ENCODE results near the gene CNIH2. TPM values are rescaled to one million over a fixed set of nuclear protein-coding genes. Genes with fewer than 3 reads are reported as not detected.

The CNIH2 gene
- total RNA-seq, 1 donor from 2014 or later = 12.2 TPM

GRCh38 chr11:66274219-66274618, 3.8 kb upstream of the CNIH2 start:
- no peaks in the 10 kb centered on the region for H3K27me3 Mint-ChIP-seq (ENCODE audit: low read depth, unreplicated experiment)
- no peak overlapping the region for H3K4me2 ChIP-seq (ENCODE audit: low read length)
- H3K9me3 Mint-ChIP-seq (ENCODE audit: unreplicated experiment) = no peaks in the 10 kb centered on the region
- peaks cover 24% of the 10 kb centered on the region for H3K36me3 Mint-ChIP-seq (ENCODE audit: low read depth, unreplicated experiment)
- DNase-seq (ENCODE audit: low read depth) (no peak), FAIRE-seq (no peak)
- no peak overlapping the region for H3K4me3 Mint-ChIP-seq (ENCODE audit: unreplicated experiment)
- H3K36me3 ChIP-seq (ENCODE audit: insufficient read depth, low read length) = peaks cover 36% of the 10 kb centered on the region
- H3K4me3 ChIP-seq (ENCODE audit: insufficient read depth, low read depth, low read length) = no peak overlapping the region
- H3K79me2 ChIP-seq (ENCODE audit: insufficient read depth, low read length) = peaks cover 31% of the 10 kb centered on the region
- peaks cover 6% of the 10 kb centered on the region for H3K4me1 Mint-ChIP-seq (ENCODE audit: low read depth, unreplicated experiment)
- no peak overlapping the region for H3K27ac ChIP-seq (ENCODE audit: low read depth, low read length)
- H3K9me3 ChIP-seq (ENCODE audit: insufficient read depth, low read depth, low read length) = no peaks in the 10 kb centered on the region
- no peak overlapping the region for H3K27ac Mint-ChIP-seq (ENCODE audit: unreplicated experiment)
- no peaks in the 10 kb centered on the region for H3K27me3 ChIP-seq (ENCODE audit: insufficient read depth, low read length)
- peaks cover 64% of the 10 kb centered on the region for H4K20me1 ChIP-seq (ENCODE audit: insufficient read depth, low read length)
- no peak overlapping the region for H2AFZ ChIP-seq (ENCODE audit: low read depth, low read length)
- H3K9ac ChIP-seq (ENCODE audit: low read length) = no peak overlapping the region
- peaks cover 15% of the 10 kb centered on the region for H3K4me1 ChIP-seq (ENCODE audit: insufficient read depth, low read length)
- TF ChIP-seq CTCF (IDR thresholded peaks at IDR 0.05; ENCODE audit: insufficient read depth, low read depth, low read length) = no peak
- no peak for TF ChIP-seq EZH2 (IDR thresholded peaks at IDR 0.05; ENCODE audit: insufficient read depth, low read length)

GRCh38 chr11:66275396-66275795, 2.6 kb upstream of the CNIH2 start:
- no peak for FAIRE-seq
- H3K4me3 Mint-ChIP-seq (ENCODE audit: unreplicated experiment) = no peak overlapping the region

More at GRCh38 chr11:66275396-66275795, 2.6 kb upstream of the CNIH2 start:
- peaks cover 36% of the 10 kb centered on the region for H3K36me3 ChIP-seq (ENCODE audit: insufficient read depth, low read length)
- no peak overlapping the region for H3K27ac ChIP-seq (ENCODE audit: low read depth, low read length)
- no peak overlapping the region for H3K9ac ChIP-seq (ENCODE audit: low read length)
- Mint-ChIP-seq H3K4me1 (ENCODE audit: low read depth, unreplicated experiment) (peaks cover 4% of the 10 kb centered on the region), H3K27me3 (ENCODE audit: low read depth, unreplicated experiment) (no peaks in the 10 kb centered on the region), H3K9me3 (ENCODE audit: unreplicated experiment) (no peaks in the 10 kb centered on the region), H3K36me3 (ENCODE audit: low read depth, unreplicated experiment) (peaks cover 24% of the 10 kb centered on the region), H3K27ac (ENCODE audit: unreplicated experiment) (no peak overlapping the region)
- H3K4me1 ChIP-seq (ENCODE audit: insufficient read depth, low read length) = peaks cover 10% of the 10 kb centered on the region
- no peaks in the 10 kb centered on the region for H3K9me3 ChIP-seq (ENCODE audit: insufficient read depth, low read depth, low read length)
- no peaks in the 10 kb centered on the region for H3K27me3 ChIP-seq (ENCODE audit: insufficient read depth, low read length)
- no peak for DNase-seq (ENCODE audit: low read depth)
- H3K79me2 ChIP-seq (ENCODE audit: insufficient read depth, low read length) = peaks cover 19% of the 10 kb centered on the region
- no peak overlapping the region for H3K4me2 ChIP-seq (ENCODE audit: low read length)
- peaks cover 64% of the 10 kb centered on the region for H4K20me1 ChIP-seq (ENCODE audit: insufficient read depth, low read length)
- H2AFZ ChIP-seq (ENCODE audit: low read depth, low read length) = no peak overlapping the region
- TF ChIP-seq CTCF (IDR thresholded peaks at IDR 0.05; ENCODE audit: insufficient read depth, low read depth, low read length) (no peak), EZH2 (IDR thresholded peaks at IDR 0.05; ENCODE audit: insufficient read depth, low read length) (no peak)
- H3K4me3 ChIP-seq (ENCODE audit: insufficient read depth, low read depth, low read length) = no peak overlapping the region
